Measurements from ENCODE around the gene PPP1R12B. TPM values are rescaled to one million over a fixed set of nuclear protein-coding genes. Genes with fewer than 3 reads are reported as not detected.

PPP1R12B gene
- total and polyA plus RNA-seq, 2 experiments from 2014 or later: 13.2 to 13.8 TPM

DNA sequence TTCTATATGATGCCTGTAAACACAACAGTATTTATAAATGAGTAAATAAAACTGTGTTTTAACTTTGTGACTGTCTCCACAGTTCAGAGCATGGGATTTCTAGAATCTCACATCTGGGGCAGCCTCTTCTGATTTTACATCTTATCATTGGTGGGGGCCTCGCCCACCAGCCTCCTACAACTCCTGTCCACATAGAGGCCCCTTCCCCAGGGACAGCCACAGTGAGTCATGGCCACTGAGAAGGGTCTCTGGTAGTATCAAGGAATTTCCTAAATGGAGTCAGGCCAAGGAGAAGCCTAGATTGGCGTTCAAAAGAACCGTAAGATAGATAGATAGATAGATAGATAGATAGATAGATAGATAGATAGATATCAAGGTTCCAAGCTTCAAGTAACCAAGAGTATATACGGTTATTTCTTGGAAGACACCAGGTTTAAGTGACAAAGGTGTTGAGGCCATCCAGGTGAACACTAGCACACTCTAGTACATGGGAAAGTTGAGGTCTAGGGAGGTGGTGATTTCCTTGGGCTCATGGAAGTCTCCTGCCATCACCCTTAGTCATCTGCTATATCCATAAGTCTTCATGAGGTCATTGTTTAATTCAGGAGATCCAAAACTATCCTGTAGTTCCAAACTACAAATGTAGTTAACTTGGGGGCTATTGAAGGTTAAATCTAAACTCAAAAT lies 240.1 kb downstream of the PPP1R12B start:
- H3K27me3 ChIP-seq (ENCODE audit: insufficient read depth): no peaks in the 10 kb centered on the region
- no peak overlapping the region for H3K27ac ChIP-seq (ENCODE audit: low read depth)
- no peaks in the 10 kb centered on the region for H3K36me3 Mint-ChIP-seq (ENCODE audit: low read depth)
- TF ChIP-seq ZNF114 (CRISPR knock-in tag; IDR thresholded peaks at IDR 0.05) (no peak), NANOG (IDR thresholded peaks at IDR 0.05; ENCODE audit: borderline replicate concordance) (no peak), EZH2phosphoT487 (IDR thresholded peaks at IDR 0.05; ENCODE audit: unreplicated experiment) (no peak), CREB1 (CRISPR knock-in tag; IDR thresholded peaks at IDR 0.05; ENCODE audit: low read depth) (no peak), JUNB (IDR thresholded peaks at IDR 0.05; ENCODE audit: unreplicated experiment) (no peak)
- TF ChIP-seq, protein P1, sequence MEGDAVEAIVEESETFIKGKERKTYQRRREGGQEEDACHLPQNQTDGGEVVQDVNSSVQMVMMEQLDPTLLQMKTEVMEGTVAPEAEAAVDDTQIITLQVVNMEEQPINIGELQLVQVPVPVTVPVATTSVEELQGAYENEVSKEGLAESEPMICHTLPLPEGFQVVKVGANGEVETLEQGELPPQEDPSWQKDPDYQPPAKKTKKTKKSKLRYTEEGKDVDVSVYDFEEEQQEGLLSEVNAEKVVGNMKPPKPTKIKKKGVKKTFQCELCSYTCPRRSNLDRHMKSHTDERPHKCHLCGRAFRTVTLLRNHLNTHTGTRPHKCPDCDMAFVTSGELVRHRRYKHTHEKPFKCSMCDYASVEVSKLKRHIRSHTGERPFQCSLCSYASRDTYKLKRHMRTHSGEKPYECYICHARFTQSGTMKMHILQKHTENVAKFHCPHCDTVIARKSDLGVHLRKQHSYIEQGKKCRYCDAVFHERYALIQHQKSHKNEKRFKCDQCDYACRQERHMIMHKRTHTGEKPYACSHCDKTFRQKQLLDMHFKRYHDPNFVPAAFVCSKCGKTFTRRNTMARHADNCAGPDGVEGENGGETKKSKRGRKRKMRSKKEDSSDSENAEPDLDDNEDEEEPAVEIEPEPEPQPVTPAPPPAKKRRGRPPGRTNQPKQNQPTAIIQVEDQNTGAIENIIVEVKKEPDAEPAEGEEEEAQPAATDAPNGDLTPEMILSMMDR (conservative IDR thresholded peaks at IDR 0.05; ENCODE audit: low read depth in 2 of 2): no peak
- H3K27ac Mint-ChIP-seq: no peak overlapping the region; the same call in 1 of the 2 replicates
- peaks cover 2% of the 10 kb centered on the region for H3K27me3 Mint-ChIP-seq (ENCODE audit: insufficient read depth, low read depth, poor library complexity)
- H3K36me3 ChIP-seq (ENCODE audit: insufficient read depth): no peaks in the 10 kb centered on the region
- no peaks in the 10 kb centered on the region for H3K4me1 ChIP-seq (ENCODE audit: insufficient read depth)
- H3K9me3 Mint-ChIP-seq: no peaks in the 10 kb centered on the region
- H3F3A ChIP-seq (replicated peaks; ENCODE audit: low read depth): no peaks in the 10 kb centered on the region
- H3K79me2 ChIP-seq (replicated peaks; ENCODE audit: insufficient read depth): no peaks in the 10 kb centered on the region
- H4K20me1 ChIP-seq (replicated peaks; ENCODE audit: insufficient read depth): no peaks in the 10 kb centered on the region
- no peak overlapping the region for H3K4me2 ChIP-seq
- DNase-seq (ENCODE audit: low spot score): no peak
- H3K4me3 Mint-ChIP-seq: no peak overlapping the region
- H2AFZ ChIP-seq: no peak overlapping the region
- no peak for ATAC-seq
- no peak overlapping the region for H3K4me3 ChIP-seq
- no peaks in the 10 kb centered on the region for H3K4me1 Mint-ChIP-seq
- 0 out of 2 replicates have a peak, but pooled peaks cover 4% of the 10 kb centered on the region for H3K9me2 ChIP-seq (ENCODE audit: insufficient read depth)

DNA sequence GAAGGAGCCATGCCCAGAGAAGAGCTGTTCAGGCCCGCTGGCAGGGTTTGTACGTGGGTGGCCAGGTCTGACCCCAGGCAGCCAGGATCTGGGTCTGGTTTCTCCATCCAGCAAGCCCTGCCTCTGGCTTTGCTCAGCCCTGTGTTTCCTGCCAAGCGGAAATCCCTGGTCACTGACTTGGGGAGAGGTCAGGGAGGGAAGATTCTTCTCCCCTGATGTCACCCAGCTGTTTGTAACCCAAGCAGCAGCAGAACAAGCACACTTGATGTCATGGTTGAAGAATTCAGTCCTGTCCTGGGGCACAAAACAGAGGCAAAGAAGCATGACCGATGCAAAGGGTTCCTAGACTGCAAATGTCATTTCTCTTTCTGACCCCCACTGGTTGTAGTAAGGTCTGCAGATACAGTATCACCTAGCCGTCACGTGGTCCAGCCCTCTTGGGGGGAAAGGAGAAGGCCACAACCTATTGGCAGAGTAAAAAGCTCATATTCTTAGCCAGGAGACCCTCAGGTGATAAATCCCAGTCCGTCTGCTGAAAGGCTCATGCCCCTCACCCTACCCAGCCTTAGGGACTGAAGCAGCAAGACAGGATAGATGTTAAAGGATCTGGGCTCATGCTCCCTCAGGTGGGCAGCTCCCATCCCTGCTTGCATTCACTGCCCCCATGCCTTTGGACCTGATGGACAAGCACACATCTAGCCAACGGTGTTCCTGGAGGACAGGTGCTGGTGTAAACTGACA lies 240.9 kb downstream of the PPP1R12B start:
- H3K27me3 ChIP-seq (ENCODE audit: insufficient read depth): no peaks in the 10 kb centered on the region
- H3K4me2 ChIP-seq: no peak overlapping the region
- H3K36me3 Mint-ChIP-seq (ENCODE audit: low read depth): no peaks in the 10 kb centered on the region
- no peak overlapping the region for H3K4me3 Mint-ChIP-seq
- H3K4me1 ChIP-seq (ENCODE audit: insufficient read depth): no peaks in the 10 kb centered on the region
- DNase-seq (ENCODE audit: low spot score): peak; percentile 46
- H3K27me3 Mint-ChIP-seq (ENCODE audit: insufficient read depth, low read depth, poor library complexity): peaks cover 2% of the 10 kb centered on the region
- ATAC-seq: peak; percentile 21
- H3K79me2 ChIP-seq (replicated peaks; ENCODE audit: insufficient read depth): no peaks in the 10 kb centered on the region
- no peak overlapping the region for H2AFZ ChIP-seq
- H3K9me2 ChIP-seq (ENCODE audit: insufficient read depth): 0 out of 2 replicates have a peak, but pooled peaks cover 4% of the 10 kb centered on the region
- no peaks in the 10 kb centered on the region for H3K9me3 Mint-ChIP-seq
- no peaks in the 10 kb centered on the region for H3K36me3 ChIP-seq (ENCODE audit: insufficient read depth)
- no peaks in the 10 kb centered on the region for H3F3A ChIP-seq (replicated peaks; ENCODE audit: low read depth)
- no peak overlapping the region for H3K4me3 ChIP-seq
- no peak overlapping the region; the same call in 1 of the 2 replicates for H3K27ac Mint-ChIP-seq
- H3K4me1 Mint-ChIP-seq: no peaks in the 10 kb centered on the region
- H4K20me1 ChIP-seq (replicated peaks; ENCODE audit: insufficient read depth): no peaks in the 10 kb centered on the region
- no peak overlapping the region for H3K27ac ChIP-seq (ENCODE audit: low read depth)
- TF ChIP-seq NANOG (IDR thresholded peaks at IDR 0.05; ENCODE audit: borderline replicate concordance) (no peak), ZNF114 (CRISPR knock-in tag; IDR thresholded peaks at IDR 0.05) (no peak), POLR2AphosphoS5 (IDR thresholded peaks at IDR 0.05; ENCODE audit: low read depth) (no peak), JUNB (IDR thresholded peaks at IDR 0.05; ENCODE audit: unreplicated experiment) (no peak), EZH2 (IDR thresholded peaks at IDR 0.05; ENCODE audit: low read depth, unreplicated experiment) (no peak), CREB1 (CRISPR knock-in tag; IDR thresholded peaks at IDR 0.05; ENCODE audit: low read depth) (no peak), EZH2phosphoT487 (IDR thresholded peaks at IDR 0.05; ENCODE audit: unreplicated experiment) (no peak)
- TF ChIP-seq, protein P2, sequence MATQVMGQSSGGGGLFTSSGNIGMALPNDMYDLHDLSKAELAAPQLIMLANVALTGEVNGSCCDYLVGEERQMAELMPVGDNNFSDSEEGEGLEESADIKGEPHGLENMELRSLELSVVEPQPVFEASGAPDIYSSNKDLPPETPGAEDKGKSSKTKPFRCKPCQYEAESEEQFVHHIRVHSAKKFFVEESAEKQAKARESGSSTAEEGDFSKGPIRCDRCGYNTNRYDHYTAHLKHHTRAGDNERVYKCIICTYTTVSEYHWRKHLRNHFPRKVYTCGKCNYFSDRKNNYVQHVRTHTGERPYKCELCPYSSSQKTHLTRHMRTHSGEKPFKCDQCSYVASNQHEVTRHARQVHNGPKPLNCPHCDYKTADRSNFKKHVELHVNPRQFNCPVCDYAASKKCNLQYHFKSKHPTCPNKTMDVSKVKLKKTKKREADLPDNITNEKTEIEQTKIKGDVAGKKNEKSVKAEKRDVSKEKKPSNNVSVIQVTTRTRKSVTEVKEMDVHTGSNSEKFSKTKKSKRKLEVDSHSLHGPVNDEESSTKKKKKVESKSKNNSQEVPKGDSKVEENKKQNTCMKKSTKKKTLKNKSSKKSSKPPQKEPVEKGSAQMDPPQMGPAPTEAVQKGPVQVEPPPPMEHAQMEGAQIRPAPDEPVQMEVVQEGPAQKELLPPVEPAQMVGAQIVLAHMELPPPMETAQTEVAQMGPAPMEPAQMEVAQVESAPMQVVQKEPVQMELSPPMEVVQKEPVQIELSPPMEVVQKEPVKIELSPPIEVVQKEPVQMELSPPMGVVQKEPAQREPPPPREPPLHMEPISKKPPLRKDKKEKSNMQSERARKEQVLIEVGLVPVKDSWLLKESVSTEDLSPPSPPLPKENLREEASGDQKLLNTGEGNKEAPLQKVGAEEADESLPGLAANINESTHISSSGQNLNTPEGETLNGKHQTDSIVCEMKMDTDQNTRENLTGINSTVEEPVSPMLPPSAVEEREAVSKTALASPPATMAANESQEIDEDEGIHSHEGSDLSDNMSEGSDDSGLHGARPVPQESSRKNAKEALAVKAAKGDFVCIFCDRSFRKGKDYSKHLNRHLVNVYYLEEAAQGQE (IDR thresholded peaks at IDR 0.05; ENCODE audit: unreplicated experiment): no peak
- TF ChIP-seq, protein P1 (conservative IDR thresholded peaks at IDR 0.05; ENCODE audit: low read depth in 2 of 2): no peak
- TF ChIP-seq, protein P3, sequence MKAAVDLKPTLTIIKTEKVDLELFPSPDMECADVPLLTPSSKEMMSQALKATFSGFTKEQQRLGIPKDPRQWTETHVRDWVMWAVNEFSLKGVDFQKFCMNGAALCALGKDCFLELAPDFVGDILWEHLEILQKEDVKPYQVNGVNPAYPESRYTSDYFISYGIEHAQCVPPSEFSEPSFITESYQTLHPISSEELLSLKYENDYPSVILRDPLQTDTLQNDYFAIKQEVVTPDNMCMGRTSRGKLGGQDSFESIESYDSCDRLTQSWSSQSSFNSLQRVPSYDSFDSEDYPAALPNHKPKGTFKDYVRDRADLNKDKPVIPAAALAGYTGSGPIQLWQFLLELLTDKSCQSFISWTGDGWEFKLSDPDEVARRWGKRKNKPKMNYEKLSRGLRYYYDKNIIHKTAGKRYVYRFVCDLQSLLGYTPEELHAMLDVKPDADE (IDR thresholded peaks at IDR 0.05): no peak
